Astrocyte of the cerebellum (primary cell): ENCODE data around the gene ITGB2.

ENCODE experiments used
- DNase-seq: peaks from one replicate; pipeline ENCODE4 v3.0.0-alpha.2; 2011; ENCODE audit warnings: low read depth
- H3K4me3 ChIP-seq: 2 replicates; pipeline ENCODE4 v1.5.1; 2011; ENCODE audit warnings: mild to moderate bottlenecking, low read depth, low read length, moderate library complexity
- CTCF ChIP-seq: IDR thresholded peaks from 2 replicates; pipeline ENCODE4 v1.5.1; 2012; ENCODE audit warnings: low read length, low read depth, moderate library complexity, mild to moderate bottlenecking; ENCODE audit errors: missing control alignments
- in situ Hi-C: cut with HindIII; loops from 2 replicates; pipeline ENCODE4 v1.10.0; 2017; ENCODE audit warnings: low sequenced_read_pairs

The ITGB2 gene

GRCh38 chr21:44869781-44870747, 50.6 kb downstream of the ITGB2 start:
- H3K4me3 ChIP-seq = peak overlapping the region; percentile 89
- in situ Hi-C loops = loop anchor here (10.0 kb wide), 1 partner anchor 65 kb away; the partner anchor contains the start of gene UBE2G2
- DNase-seq = peak; percentile 93

GRCh38 chr21:44868707-44869106, 52.0 kb downstream of the ITGB2 start:
- no peak for DNase-seq
- H3K4me3 ChIP-seq = no peak overlapping the region
- in situ Hi-C loops = no loop called here
- no peak for TF ChIP-seq CTCF

More at GRCh38 chr21:44869781-44870747, 50.6 kb downstream of the ITGB2 start:
- TF ChIP-seq CTCF = no peak

- in situ Hi-C loops = no loop called here
- DNase-seq = no peak
- no peak for TF ChIP-seq CTCF
- H3K4me3 ChIP-seq = no peak overlapping the region
These were observed 52.5 kb downstream of the ITGB2 start for GRCh38 chr21:44867999-44868700.

- DNase-seq = no peak
- no peak overlapping the region for H3K4me3 ChIP-seq
- TF ChIP-seq CTCF = no peak
- in situ Hi-C loops = no loop called here
These were observed 53.2 kb downstream of the ITGB2 start for GRCh38 chr21:44867464-44867863.

GRCh38 chr21:44866780-44867179, 53.9 kb downstream of the ITGB2 start:
- in situ Hi-C loops = no loop called here
- no peak overlapping the region for H3K4me3 ChIP-seq
- TF ChIP-seq CTCF = no peak
- peak; percentile 76 for DNase-seq

GRCh38 chr21:44865561-44866280, 55.0 kb downstream of the ITGB2 start:
- no peak for DNase-seq
- no peak overlapping the region for H3K4me3 ChIP-seq

More at GRCh38 chr21:44865561-44866280, 55.0 kb downstream of the ITGB2 start:
- in situ Hi-C loops = no loop called here
- no peak for TF ChIP-seq CTCF
